HEK293 (cell line): ENCODE measurements around the gene PNLDC1.
"Not testable (repeated sequence)": the region's sequence is repeated elsewhere in the genome, so short reads cannot be mapped to it uniquely, and the experiment has no call there.

Experiments used
- CTCF ChIA-PET: fragments of 350-600 bp; formaldehyde crosslinking; extraction: SDS; loops from one replicate; lab custom pipeline; 2021; ENCODE audit warnings: antibody characterized with exemption; lab: Yijun Ruan, JAX
- POLR2A ChIA-PET: fragments of 300-600 bp; formaldehyde crosslinking; extraction: SDS; loops from one replicate; lab custom pipeline; 2020; ENCODE audit warnings: antibody characterized with exemption, inconsistent platforms; lab: Yijun Ruan, JAX
- H3K27ac ChIP-seq: fragments of 200-500 bp; sonication (Bioruptor generic); 2 replicates; pipeline ENCODE4 v1.5.1; 2014; ENCODE audit warnings: low read depth, low read length, control low read depth, inconsistent platforms; ENCODE audit errors: extremely low read depth
- H3K36me3 ChIP-seq, 2 experiments: fragments of 200-500 bp in 1 of 2; sonication (Bioruptor generic) in 1 of 2; 1 replicate in 1 of 2; 2 replicates in 1 of 2; pipeline ENCODE4 v1.5.1; 2014 to 2017; ENCODE audit warnings: inconsistent platforms in 2 of 2, low read length in 2 of 2; ENCODE audit not compliant: control insufficient read depth in 2 of 2, insufficient read depth in 1 of 2
- H3K4me1 ChIP-seq: fragments of 200-500 bp; sonication (Bioruptor generic); 2 replicates; pipeline ENCODE4 v1.5.1; 2014; ENCODE audit warnings: mild to moderate bottlenecking, low read length, inconsistent platforms; ENCODE audit not compliant: control insufficient read depth, insufficient read depth
- H3K4me3 ChIP-seq: 2 replicates; pipeline ENCODE4 v1.5.1; 2011; ENCODE audit warnings: low read depth, mild to moderate bottlenecking, control low read depth, low read length, moderate library complexity
- H3K9me3 ChIP-seq: fragments of 200-500 bp; sonication (Bioruptor generic); 2 replicates; pipeline ENCODE4 v1.5.1; 2014; ENCODE audit warnings: low read depth, low read length, inconsistent platforms; ENCODE audit not compliant: control insufficient read depth, insufficient read depth
- EGR2 ChIP-seq: fragments of 450-650 bp; formaldehyde crosslinking; IDR thresholded peaks from 2 replicates; pipeline ENCODE4 v1.5.1; 2016; ENCODE audit warnings: low read depth, missing biosample characterization, missing genetic modification characterization
- GLI2 ChIP-seq: fragments of 450-650 bp; formaldehyde crosslinking; IDR thresholded peaks from 2 replicates; pipeline ENCODE4; 2017; ENCODE audit warnings: missing biosample characterization, missing genetic modification characterization, low read depth, borderline replicate concordance
- OVOL3 ChIP-seq: fragments of 450-650 bp; formaldehyde crosslinking; IDR thresholded peaks from 2 replicates; pipeline ENCODE4 v1.5.1; 2016; ENCODE audit warnings: missing biosample characterization, missing genetic modification characterization
- SCRT2 ChIP-seq: fragments of 450-650 bp; formaldehyde crosslinking; IDR thresholded peaks from 2 replicates; pipeline ENCODE4 v1.5.1; 2016; ENCODE audit warnings: missing biosample characterization, missing genetic modification characterization
- WT1 ChIP-seq: fragments of 450-650 bp; formaldehyde crosslinking; IDR thresholded peaks from 2 replicates; pipeline ENCODE4 v1.5.1; 2016; ENCODE audit warnings: missing biosample characterization, missing genetic modification characterization
- ZBTB20 ChIP-seq: fragments of 450-650 bp; formaldehyde crosslinking; IDR thresholded peaks from 2 replicates; pipeline ENCODE4 v1.5.1; 2016; ENCODE audit warnings: missing biosample characterization, missing genetic modification characterization
- ZBTB48 ChIP-seq: fragments of 450-650 bp; formaldehyde crosslinking; IDR thresholded peaks from 2 replicates; pipeline ENCODE4 v1.5.1; 2016; ENCODE audit warnings: missing biosample characterization, missing genetic modification characterization
- ZFP3 ChIP-seq: fragments of 450-650 bp; formaldehyde crosslinking; IDR thresholded peaks from 2 replicates; pipeline ENCODE4 v1.5.1; 2016; ENCODE audit warnings: low read depth, missing biosample characterization, missing genetic modification characterization
- ZNF112 ChIP-seq: fragments of 450-650 bp; formaldehyde crosslinking; IDR thresholded peaks from 2 replicates; pipeline ENCODE4 v1.5.0; 2017; ENCODE audit warnings: missing biosample characterization, missing genetic modification characterization
- ZNF140 ChIP-seq: fragments of 450-650 bp; formaldehyde crosslinking; IDR thresholded peaks from 2 replicates; pipeline ENCODE4 v1.5.1; 2016; ENCODE audit warnings: missing biosample characterization, missing genetic modification characterization
- ZNF2 ChIP-seq: fragments of 450-650 bp; formaldehyde crosslinking; IDR thresholded peaks from 2 replicates; pipeline ENCODE4 v1.5.1; 2016; ENCODE audit warnings: missing biosample characterization, missing genetic modification characterization
- ZNF266 ChIP-seq: fragments of 450-650 bp; formaldehyde crosslinking; IDR thresholded peaks from 2 replicates; pipeline ENCODE4 v1.5.1; 2016; ENCODE audit warnings: missing biosample characterization, missing genetic modification characterization, low read depth
- ZNF324 ChIP-seq: fragments of 450-650 bp; formaldehyde crosslinking; IDR thresholded peaks from 2 replicates; pipeline ENCODE4 v1.5.1; 2016; ENCODE audit warnings: missing biosample characterization, missing genetic modification characterization
- ZNF48 ChIP-seq: fragments of 450-650 bp; formaldehyde crosslinking; IDR thresholded peaks from 2 replicates; pipeline ENCODE4 v1.5.1; 2016; ENCODE audit warnings: missing biosample characterization, missing genetic modification characterization
- ZNF530 ChIP-seq: fragments of 450-650 bp; formaldehyde crosslinking; IDR thresholded peaks from 2 replicates; pipeline ENCODE4 v1.5.1; 2016; ENCODE audit warnings: low read depth, missing biosample characterization, missing genetic modification characterization
- ZNF548 ChIP-seq: fragments of 450-650 bp; formaldehyde crosslinking; IDR thresholded peaks from 2 replicates; pipeline ENCODE4 v1.5.1; 2016; ENCODE audit warnings: missing biosample characterization, missing genetic modification characterization
- ZNF571 ChIP-seq: fragments of 450-650 bp; formaldehyde crosslinking; IDR thresholded peaks from 2 replicates; pipeline ENCODE4 v1.5.0; 2017; ENCODE audit warnings: missing biosample characterization, missing genetic modification characterization
- ZNF791 ChIP-seq: fragments of 450-650 bp; formaldehyde crosslinking; IDR thresholded peaks from 2 replicates; pipeline ENCODE4 v1.5.1; 2016; ENCODE audit warnings: missing biosample characterization, missing genetic modification characterization
- TF ChIP-seq, protein P1 (sequence below): fragments of 450-650 bp; IDR thresholded peaks from 2 replicates; pipeline ENCODE4 v1.5.1; 2018; ENCODE audit warnings: missing biosample characterization, mild to moderate bottlenecking, missing genetic modification characterization
- TF ChIP-seq, protein P2 (sequence below): fragments of 450-650 bp; formaldehyde crosslinking; conservative IDR thresholded peaks from 2 replicates; pipeline ENCODE4 v1.5.1; 2016; ENCODE audit warnings: low read depth, missing biosample characterization, missing genetic modification characterization
- TF ChIP-seq, protein P3 (sequence below): fragments of 450-650 bp; formaldehyde crosslinking; IDR thresholded peaks from 2 replicates; pipeline ENCODE4 v1.5.1; 2016; ENCODE audit warnings: missing biosample characterization, missing genetic modification characterization

The PNLDC1 gene

DNA sequence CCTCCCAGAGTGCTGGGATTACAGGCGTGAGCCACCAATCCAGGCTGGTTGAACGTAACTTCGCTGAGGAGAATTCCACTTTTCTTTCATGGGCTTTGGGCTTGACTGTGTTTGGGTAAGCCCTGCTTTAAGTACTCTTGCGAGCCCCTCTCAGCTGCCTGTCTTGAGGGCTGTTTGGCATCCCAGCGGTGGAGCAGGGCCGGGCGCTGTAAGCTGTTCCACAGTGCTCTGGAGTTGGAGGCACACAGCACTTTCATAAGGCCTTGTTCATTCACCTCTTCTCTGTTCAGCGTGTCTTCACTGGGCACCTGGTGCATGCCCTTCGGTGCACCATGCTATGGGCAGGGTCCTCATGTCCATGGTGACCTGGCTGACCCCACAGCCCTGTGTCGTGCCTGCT, 21.6 kb downstream of the PNLDC1 start:
- no peaks in the 10 kb centered on the region for H3K9me3 ChIP-seq
- no peak overlapping the region for H3K27ac ChIP-seq
- TF ChIP-seq ZBTB48 (no peak), ZNF571 (no peak)
- no peaks in the 10 kb centered on the region for H3K4me1 ChIP-seq
- ChIA-PET CTCF (no interaction called here), POLR2A (interaction anchor here (1.6 kb wide), 1 partner anchor 31 kb away, joined by 5 read pairs; the partner anchor contains the start of gene MRPL18)
- H3K36me3 ChIP-seq = no peaks in the 10 kb centered on the region
- H3K4me3 ChIP-seq = no peak overlapping the region

DNA sequence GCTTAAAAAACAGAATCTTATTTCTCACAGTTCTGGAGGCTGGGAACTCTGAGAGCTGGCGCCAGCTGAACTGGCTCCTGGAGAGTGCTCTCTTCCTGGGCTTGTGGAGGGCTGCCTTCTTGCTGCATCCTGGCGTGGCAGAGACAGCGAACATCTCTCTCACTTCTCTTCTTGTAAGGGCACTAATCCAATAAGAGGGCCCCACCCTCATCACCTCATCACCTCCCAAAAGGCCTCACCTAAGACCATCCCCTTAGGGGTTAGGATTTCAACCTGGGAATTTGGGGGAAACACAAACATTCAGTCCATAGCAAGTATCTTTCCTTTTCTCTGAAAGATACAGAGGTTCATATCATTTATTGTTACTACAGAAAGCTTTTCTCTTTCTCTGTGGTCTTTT, 23.9 kb downstream of the PNLDC1 start:
- Histone ChIP-seq H3K27ac (no peak overlapping the region), H3K4me1 (no peaks in the 10 kb centered on the region), H3K36me3 (no peaks in the 10 kb centered on the region), H3K4me3 (no peak overlapping the region), H3K9me3 (no peaks in the 10 kb centered on the region)
- CTCF ChIA-PET = interaction anchor here (0.6 to 0.7 kb wide), 3 partner anchors 38 to 473 kb away, joined by 3 to 4 read pairs (median 3); no protein-coding TSS in a partner anchor
- POLR2A ChIA-PET = interaction anchor here (1.1 kb wide), 1 partner anchor 34 kb away, joined by 4 read pairs; the partner anchor contains the start of genes MRPL18 and TCP1
- TF ChIP-seq WT1 = no peak
- no peak for TF ChIP-seq ZNF548 (tag by site-specific recombination)
- TF ChIP-seq, protein P1, sequence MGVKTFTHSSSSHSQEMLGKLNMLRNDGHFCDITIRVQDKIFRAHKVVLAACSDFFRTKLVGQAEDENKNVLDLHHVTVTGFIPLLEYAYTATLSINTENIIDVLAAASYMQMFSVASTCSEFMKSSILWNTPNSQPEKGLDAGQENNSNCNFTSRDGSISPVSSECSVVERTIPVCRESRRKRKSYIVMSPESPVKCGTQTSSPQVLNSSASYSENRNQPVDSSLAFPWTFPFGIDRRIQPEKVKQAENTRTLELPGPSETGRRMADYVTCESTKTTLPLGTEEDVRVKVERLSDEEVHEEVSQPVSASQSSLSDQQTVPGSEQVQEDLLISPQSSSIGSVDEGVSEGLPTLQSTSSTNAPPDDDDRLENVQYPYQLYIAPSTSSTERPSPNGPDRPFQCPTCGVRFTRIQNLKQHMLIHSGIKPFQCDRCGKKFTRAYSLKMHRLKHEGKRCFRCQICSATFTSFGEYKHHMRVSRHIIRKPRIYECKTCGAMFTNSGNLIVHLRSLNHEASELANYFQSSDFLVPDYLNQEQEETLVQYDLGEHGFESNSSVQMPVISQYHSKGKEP (tag by site-specific recombination) = no peak
- no peak for TF ChIP-seq GLI2
- no peak for TF ChIP-seq EGR2
- TF ChIP-seq OVOL3 = no peak
- TF ChIP-seq, protein P2, sequence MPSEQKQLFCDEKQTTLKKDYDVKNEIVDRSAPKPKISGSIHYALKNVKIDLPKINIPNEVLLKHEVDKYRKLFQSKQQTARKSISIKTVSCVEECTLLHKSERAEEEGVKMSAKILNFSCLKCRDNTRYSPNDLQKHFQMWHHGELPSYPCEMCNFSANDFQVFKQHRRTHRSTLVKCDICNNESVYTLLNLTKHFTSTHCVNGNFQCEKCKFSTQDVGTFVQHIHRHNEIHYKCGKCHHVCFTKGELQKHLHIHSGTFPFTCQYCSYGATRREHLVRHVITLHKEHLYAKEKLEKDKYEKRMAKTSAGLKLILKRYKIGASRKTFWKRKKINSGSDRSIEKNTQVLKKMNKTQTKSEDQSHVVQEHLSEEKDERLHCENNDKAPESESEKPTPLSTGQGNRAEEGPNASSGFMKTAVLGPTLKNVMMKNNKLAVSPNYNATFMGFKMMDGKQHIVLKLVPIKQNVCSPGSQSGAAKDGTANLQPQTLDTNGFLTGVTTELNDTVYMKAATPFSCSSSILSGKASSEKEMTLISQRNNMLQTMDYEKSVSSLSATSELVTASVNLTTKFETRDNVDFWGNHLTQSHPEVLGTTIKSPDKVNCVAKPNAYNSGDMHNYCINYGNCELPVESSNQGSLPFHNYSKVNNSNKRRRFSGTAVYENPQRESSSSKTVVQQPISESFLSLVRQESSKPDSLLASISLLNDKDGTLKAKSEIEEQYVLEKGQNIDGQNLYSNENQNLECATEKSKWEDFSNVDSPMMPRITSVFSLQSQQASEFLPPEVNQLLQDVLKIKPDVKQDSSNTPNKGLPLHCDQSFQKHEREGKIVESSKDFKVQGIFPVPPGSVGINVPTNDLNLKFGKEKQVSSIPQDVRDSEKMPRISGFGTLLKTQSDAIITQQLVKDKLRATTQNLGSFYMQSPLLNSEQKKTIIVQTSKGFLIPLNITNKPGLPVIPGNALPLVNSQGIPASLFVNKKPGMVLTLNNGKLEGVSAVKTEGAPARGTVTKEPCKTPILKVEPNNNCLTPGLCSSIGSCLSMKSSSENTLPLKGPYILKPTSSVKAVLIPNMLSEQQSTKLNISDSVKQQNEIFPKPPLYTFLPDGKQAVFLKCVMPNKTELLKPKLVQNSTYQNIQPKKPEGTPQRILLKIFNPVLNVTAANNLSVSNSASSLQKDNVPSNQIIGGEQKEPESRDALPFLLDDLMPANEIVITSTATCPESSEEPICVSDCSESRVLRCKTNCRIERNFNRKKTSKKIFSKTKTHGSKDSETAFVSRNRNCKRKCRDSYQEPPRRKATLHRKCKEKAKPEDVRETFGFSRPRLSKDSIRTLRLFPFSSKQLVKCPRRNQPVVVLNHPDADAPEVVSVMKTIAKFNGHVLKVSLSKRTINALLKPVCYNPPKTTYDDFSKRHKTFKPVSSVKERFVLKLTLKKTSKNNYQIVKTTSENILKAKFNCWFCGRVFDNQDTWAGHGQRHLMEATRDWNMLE (tag by site-specific recombination) = no peak

DNA sequence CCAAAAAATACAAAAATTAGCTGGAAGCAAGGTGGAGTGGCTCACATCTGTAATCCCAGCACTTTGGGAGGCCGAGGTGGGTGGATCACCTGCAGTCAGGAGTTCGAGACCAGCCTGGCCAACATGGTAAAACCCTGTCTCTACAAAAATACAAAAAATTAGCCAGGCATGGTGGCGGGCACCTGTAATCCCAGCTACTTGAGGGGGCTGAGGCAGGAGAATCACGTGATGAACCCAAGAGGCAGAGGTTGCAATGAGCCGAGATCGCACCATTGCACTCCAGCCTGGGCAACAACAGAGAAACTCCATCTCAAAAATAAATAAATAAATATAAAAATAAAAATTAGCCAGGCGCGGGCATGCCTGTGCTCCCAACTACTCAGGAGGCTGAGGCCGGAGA, 24.6 kb downstream of the PNLDC1 start:
- POLR2A ChIA-PET = interaction anchor here (1.1 kb wide), 1 partner anchor 35 kb away, joined by 4 read pairs; the partner anchor contains the start of genes MRPL18 and TCP1
- CTCF ChIA-PET, H3K4me1 ChIP-seq, H3K4me3 ChIP-seq, H3K9me3 ChIP-seq, H3K27ac ChIP-seq, H3K36me3 ChIP-seq: not testable (repeated sequence)

DNA sequence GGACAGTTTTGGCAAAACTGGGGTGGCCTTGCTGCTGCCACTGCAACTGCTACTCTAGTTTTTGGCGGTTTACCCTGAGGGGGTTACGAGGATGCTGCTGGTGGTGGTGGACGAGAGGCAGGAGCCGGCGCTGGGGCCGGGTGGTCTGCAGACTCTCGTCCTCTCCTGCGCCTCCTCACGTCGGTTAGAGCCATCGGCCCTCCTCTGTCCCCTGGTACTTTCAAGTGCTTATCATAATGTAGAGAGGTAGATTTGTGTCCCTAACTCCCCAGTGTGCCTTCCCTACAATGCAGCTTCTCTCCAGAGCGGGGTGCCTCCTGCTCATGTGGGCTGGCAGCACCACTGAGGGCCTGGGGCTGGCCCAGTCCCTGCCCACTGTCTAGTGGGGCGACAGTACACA, 25.9 kb downstream of the PNLDC1 start:
- Histone ChIP-seq H3K27ac (no peak overlapping the region), H3K36me3 (no peaks in the 10 kb centered on the region), H3K4me3 (no peak overlapping the region), H3K4me1 (no peaks in the 10 kb centered on the region), H3K9me3 (no peaks in the 10 kb centered on the region)
- ChIA-PET CTCF (interaction anchor here (0.8 kb wide), 1 partner anchor 39 kb away, joined by 3 read pairs; no protein-coding TSS in a partner anchor), POLR2A (no interaction called here)
- no peak for TF ChIP-seq ZNF791 (tag by site-specific recombination)
- TF ChIP-seq ZNF266 (tag by site-specific recombination) = no peak
- no peak for TF ChIP-seq ZNF140
- TF ChIP-seq ZNF2 (tag by site-specific recombination) = no peak
- TF ChIP-seq ZNF530 (tag by site-specific recombination) = no peak
- TF ChIP-seq ZNF48 (tag by site-specific recombination) = no peak
- TF ChIP-seq, protein P3, sequence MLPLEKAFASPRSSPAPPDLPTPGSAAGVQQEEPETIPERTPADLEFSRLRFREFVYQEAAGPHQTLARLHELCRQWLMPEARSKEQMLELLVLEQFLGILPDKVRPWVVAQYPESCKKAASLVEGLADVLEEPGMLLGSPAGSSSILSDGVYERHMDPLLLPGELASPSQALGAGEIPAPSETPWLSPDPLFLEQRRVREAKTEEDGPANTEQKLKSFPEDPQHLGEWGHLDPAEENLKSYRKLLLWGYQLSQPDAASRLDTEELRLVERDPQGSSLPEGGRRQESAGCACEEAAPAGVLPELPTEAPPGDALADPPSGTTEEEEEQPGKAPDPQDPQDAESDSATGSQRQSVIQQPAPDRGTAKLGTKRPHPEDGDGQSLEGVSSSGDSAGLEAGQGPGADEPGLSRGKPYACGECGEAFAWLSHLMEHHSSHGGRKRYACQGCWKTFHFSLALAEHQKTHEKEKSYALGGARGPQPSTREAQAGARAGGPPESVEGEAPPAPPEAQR = no peak
- TF ChIP-seq ZNF324 = no peak
- TF ChIP-seq ZNF112 (tag by site-specific recombination) = no peak
- TF ChIP-seq SCRT2 (tag by site-specific recombination) = no peak
- TF ChIP-seq ZBTB20 (tag by site-specific recombination) = no peak
- no peak for TF ChIP-seq ZFP3 (tag by site-specific recombination)
